ENCODE measurements around the gene MSANTD4.

- TF ChIP-seq POLR2AphosphoS5 (IDR thresholded peaks at IDR 0.05; ENCODE audit: low read depth, low read length) (peak; percentile 35; the same call in 1 of the 2 replicates), RAD21 (IDR thresholded peaks at IDR 0.05; ENCODE audit: low read length) (no peak), EP300 (IDR thresholded peaks at IDR 0.05; ENCODE audit: borderline replicate concordance in 1 of 2, low read depth in 1 of 2, low read length in 1 of 2) (no peak), USF2 (IDR thresholded peaks at IDR 0.05; ENCODE audit: borderline replicate concordance, low read depth, low read length) (no peak), SMC3 (IDR thresholded peaks at IDR 0.05; ENCODE audit: low read depth, low read length) (no peak), FOXJ3 (CRISPR knock-in tag; IDR thresholded peaks at IDR 0.05) (no peak), JUND (IDR thresholded peaks at IDR 0.05) (no peak), CTCF (IDR thresholded peaks at IDR 0.05) (no peak)
Observed at GRCh38 chr11:106021181-106021966, 666 bp downstream of the MSANTD4 start.

All from SK-N-SH (cell line).